ENCODE data around the gene ARHGAP36.

DNA sequence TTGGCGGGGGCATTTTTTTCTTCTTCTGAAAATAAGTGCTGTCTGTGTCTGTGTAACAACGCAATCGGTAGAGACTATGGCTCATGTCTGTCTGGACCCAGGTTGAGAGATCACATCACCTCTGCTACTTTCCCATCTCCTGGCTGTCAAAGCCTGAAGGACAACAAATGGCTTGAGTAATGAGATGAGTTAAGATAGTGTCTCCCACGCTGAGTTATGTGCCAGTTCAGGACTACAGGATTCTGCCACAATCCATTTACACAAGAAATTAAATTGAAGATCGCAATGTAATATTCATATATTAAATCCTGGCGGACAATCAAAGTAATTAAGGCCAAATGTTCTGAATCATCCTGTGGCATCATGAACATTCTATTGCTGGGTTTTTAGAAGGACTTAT, 16.5 kb upstream of the ARHGAP36 start:
- TF ChIP-seq, protein P1, sequence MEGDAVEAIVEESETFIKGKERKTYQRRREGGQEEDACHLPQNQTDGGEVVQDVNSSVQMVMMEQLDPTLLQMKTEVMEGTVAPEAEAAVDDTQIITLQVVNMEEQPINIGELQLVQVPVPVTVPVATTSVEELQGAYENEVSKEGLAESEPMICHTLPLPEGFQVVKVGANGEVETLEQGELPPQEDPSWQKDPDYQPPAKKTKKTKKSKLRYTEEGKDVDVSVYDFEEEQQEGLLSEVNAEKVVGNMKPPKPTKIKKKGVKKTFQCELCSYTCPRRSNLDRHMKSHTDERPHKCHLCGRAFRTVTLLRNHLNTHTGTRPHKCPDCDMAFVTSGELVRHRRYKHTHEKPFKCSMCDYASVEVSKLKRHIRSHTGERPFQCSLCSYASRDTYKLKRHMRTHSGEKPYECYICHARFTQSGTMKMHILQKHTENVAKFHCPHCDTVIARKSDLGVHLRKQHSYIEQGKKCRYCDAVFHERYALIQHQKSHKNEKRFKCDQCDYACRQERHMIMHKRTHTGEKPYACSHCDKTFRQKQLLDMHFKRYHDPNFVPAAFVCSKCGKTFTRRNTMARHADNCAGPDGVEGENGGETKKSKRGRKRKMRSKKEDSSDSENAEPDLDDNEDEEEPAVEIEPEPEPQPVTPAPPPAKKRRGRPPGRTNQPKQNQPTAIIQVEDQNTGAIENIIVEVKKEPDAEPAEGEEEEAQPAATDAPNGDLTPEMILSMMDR (conservative IDR thresholded peaks at IDR 0.05; ENCODE audit: low read length) = no peak
- TF ChIP-seq EZH2phosphoT487 (IDR thresholded peaks at IDR 0.05; ENCODE audit: borderline replicate concordance, low read depth, low read length) = no peak

Data from OCI-LY7 (cell line).